ENCODE data around the gene WDR90. TPM values are rescaled to one million over a fixed set of nuclear protein-coding genes. Genes with fewer than 3 reads are reported as not detected.

WDR90 gene
- total and polyA plus RNA-seq, 2 of the 13 experiments (the other 11 are each of a cell fraction or from before 2014, with no cell fraction given): 14.9 to 28.9 TPM

GRCh38 chr16:648781-649589 lies at the start of gene WDR90 (continued):
- TF ChIP-seq ETV5 (CRISPR knock-in tag; IDR thresholded peaks at IDR 0.05; ENCODE audit: borderline replicate concordance) (peak; percentile 85), ZNF737 (CRISPR knock-in tag; IDR thresholded peaks at IDR 0.05; ENCODE audit: borderline replicate concordance) (0 out of 2 replicates have a peak, but pooled peaks have one; percentile 63), BRCA1 (CRISPR knock-in tag; IDR thresholded peaks at IDR 0.05) (no peak), E2F1 (CRISPR knock-in tag; IDR thresholded peaks at IDR 0.05) (peak; percentile 91), CBFB (CRISPR knock-in tag; IDR thresholded peaks at IDR 0.05) (peak; percentile 78; the same call in 1 of the 2 replicates), GABPB1 (CRISPR knock-in tag; IDR thresholded peaks at IDR 0.05) (peak; percentile 94), SMYD3 (CRISPR knock-in tag; IDR thresholded peaks at IDR 0.05) (0 out of 2 replicates have a peak, but pooled peaks have one; percentile 87), GATAD1 (CRISPR knock-in tag; IDR thresholded peaks at IDR 0.05) (peak; percentile 89), ERF (CRISPR knock-in tag; IDR thresholded peaks at IDR 0.05) (peak; percentile 76), REPIN1 (CRISPR knock-in tag; IDR thresholded peaks at IDR 0.05; ENCODE audit: borderline replicate concordance, low read depth) (peak; percentile 93), ZNF724P (CRISPR knock-in tag; IDR thresholded peaks at IDR 0.05; ENCODE audit: borderline replicate concordance) (peak; percentile 97), JUND (CRISPR knock-in tag; IDR thresholded peaks at IDR 0.05) (peak; percentile 26; the same call in 1 of the 2 replicates), ZNF430 (CRISPR knock-in tag; IDR thresholded peaks at IDR 0.05) (peak; percentile 67; the same call in 1 of the 2 replicates), JDP2 (CRISPR knock-in tag; IDR thresholded peaks at IDR 0.05; ENCODE audit: borderline replicate concordance) (no peak), ZKSCAN5 (CRISPR knock-in tag; IDR thresholded peaks at IDR 0.05) (no peak), BCL6 (CRISPR knock-in tag; IDR thresholded peaks at IDR 0.05) (peak; percentile 41; the same call in 1 of the 2 replicates), BHLHE40 (IDR thresholded peaks at IDR 0.05; ENCODE audit: low read length) (peak; percentile 65), ISX (CRISPR knock-in tag; conservative IDR thresholded peaks at IDR 0.05) (0 out of 2 replicates have a peak, but pooled peaks have one; percentile 28), RBM22 (optimal IDR thresholded peaks at IDR 0.05; ENCODE audit: low read length) (peak; percentile 93), CHCHD3 (CRISPR knock-in tag; IDR thresholded peaks at IDR 0.05) (peak; percentile 96), ZNF589 (CRISPR knock-in tag; conservative IDR thresholded peaks at IDR 0.05) (peak; percentile 86), ZNF552 (CRISPR knock-in tag; IDR thresholded peaks at IDR 0.05; ENCODE audit: borderline replicate concordance) (peak; percentile 91; the same call in 1 of the 2 replicates), GTF3A (CRISPR knock-in tag; conservative IDR thresholded peaks at IDR 0.05) (0 out of 2 replicates have a peak, but pooled peaks have one; percentile 86), SMARCE1 (IDR thresholded peaks at IDR 0.05; ENCODE audit: borderline replicate concordance) (no peak), ZNF225 (CRISPR knock-in tag; IDR thresholded peaks at IDR 0.05) (peak; percentile 92), ZGPAT (CRISPR knock-in tag; IDR thresholded peaks at IDR 0.05) (peak; percentile 92), YEATS2 (CRISPR knock-in tag; IDR thresholded peaks at IDR 0.05; ENCODE audit: borderline replicate concordance) (peak; percentile 81), MED13 (CRISPR knock-in tag; IDR thresholded peaks at IDR 0.05) (no peak; the same call in 1 of the 2 replicates), ZNF839 (CRISPR knock-in tag; IDR thresholded peaks at IDR 0.05; ENCODE audit: borderline replicate concordance) (no peak)
